Mesodermal cell (in vitro differentiated cells): Measurements from ENCODE around the gene TTC33.

Experiments
- H3K27ac ChIP-seq: 2 replicates; pipeline ENCODE4 v1.7.0; 2013; ENCODE audit warnings: mild to moderate bottlenecking, low read depth, low read length, moderate library complexity; ENCODE audit not compliant: severe bottlenecking
- H3K36me3 ChIP-seq: 2 replicates; pipeline ENCODE4 v1.7.1; 2013; ENCODE audit warnings: mild to moderate bottlenecking, low read length, moderate library complexity; ENCODE audit not compliant: control insufficient read depth, insufficient read depth
- H3K4me1 ChIP-seq: one replicate; pipeline ENCODE4 v1.7.1; 2013; ENCODE audit warnings: mild to moderate bottlenecking, low read length; ENCODE audit not compliant: insufficient read depth, control insufficient read depth, poor library complexity, severe bottlenecking
- H3K4me3 ChIP-seq: 2 replicates; pipeline ENCODE4 v1.7.0; 2013; ENCODE audit warnings: low read length, control low read depth, mild to moderate bottlenecking; ENCODE audit not compliant: insufficient read depth, poor library complexity, severe bottlenecking; ENCODE audit errors: extremely low read depth
- H3K9me3 ChIP-seq: 2 replicates; pipeline ENCODE4 v1.7.1; 2013; ENCODE audit warnings: mild to moderate bottlenecking, low read length, moderate library complexity; ENCODE audit not compliant: control insufficient read depth
- WGBS, 2 experiments: methylation state at CpG; one replicate each; pipeline ENCODE4 v1.1.5; 2013; ENCODE audit warnings: missing lambda C conversion rate in 2 of 2; ENCODE audit not compliant: insufficient coverage in 2 of 2; 5-methylcytosine and 5-hydroxymethylcytosine counted together

TTC33 gene

DNA sequence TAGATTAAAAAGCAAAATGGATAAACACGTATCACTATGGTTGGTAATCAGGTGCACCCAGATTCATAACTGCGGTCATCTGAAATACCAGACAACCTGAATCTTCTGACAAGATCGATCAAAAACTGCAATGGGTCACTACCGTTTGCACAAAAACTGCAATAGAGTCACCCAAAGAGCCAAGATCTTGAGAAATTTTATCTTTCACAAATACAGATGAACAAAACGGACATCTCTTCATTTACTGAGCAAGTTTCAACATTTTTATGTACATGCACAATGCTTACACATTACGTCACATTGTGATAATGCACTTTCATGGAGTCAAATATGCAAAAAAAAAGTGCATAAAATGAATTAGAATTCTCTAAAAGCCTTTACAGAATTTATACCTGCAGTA is 23.8 kb upstream of the TTC33 start:
- 91 to 100% methylated on average over 5 of the region's 6 CpGs for WGBS, 2 experiments
- Histone ChIP-seq H3K4me3 (no peak overlapping the region), H3K36me3 (peaks cover 26% of the 10 kb centered on the region), H3K27ac (no peak overlapping the region), H3K9me3 (no peaks in the 10 kb centered on the region), H3K4me1 (no peaks in the 10 kb centered on the region)

DNA sequence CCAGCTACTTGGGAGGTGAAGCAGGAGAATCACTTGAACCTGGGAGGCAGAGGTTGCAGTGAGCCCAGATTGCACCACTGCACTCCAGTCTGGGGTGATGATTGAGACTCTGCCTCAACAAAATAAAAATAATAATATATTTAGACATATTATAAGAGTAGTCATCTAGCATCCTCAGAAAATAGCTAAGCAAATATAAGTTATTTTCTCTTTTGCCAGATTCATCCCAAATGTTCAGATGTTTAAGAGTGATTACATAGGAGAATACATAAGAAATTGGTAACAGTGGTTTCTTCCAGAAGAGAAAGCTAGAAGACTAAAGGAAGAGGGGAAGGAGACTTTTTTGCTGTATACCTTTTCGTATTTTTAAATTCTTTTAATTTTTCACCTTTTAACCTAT is 22.4 kb upstream of the TTC33 start:
- Histone ChIP-seq H3K36me3 (peaks cover 34% of the 10 kb centered on the region), H3K9me3 (no peaks in the 10 kb centered on the region), H3K27ac (no peak overlapping the region), H3K4me1 (no peaks in the 10 kb centered on the region), H3K4me3 (no peak overlapping the region)
- no CpG with 5 or more reads among the region's 1 CpG for WGBS, 2 experiments

DNA sequence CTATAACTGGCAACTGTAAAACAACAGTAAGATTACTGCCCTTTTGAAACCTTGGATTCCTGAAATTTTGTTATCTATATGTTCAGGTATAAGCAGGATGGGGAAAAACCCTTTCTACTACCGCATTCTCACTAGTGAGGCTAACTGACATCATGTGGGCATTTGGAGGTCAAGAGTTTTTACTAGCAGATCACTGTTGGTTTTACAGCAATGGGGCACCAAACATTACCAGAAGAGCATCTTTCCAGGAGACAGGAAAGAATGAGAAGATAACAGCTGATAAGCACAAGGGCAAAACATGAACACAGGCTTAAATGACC is 20.9 kb upstream of the TTC33 start:
- WGBS, 2 experiments = no CpG with 5 or more reads among the region's 1 CpG
- Histone ChIP-seq H3K4me1 (no peaks in the 10 kb centered on the region), H3K27ac (no peak overlapping the region), H3K4me3 (no peak overlapping the region), H3K36me3 (peaks cover 42% of the 10 kb centered on the region), H3K9me3 (no peaks in the 10 kb centered on the region)

DNA sequence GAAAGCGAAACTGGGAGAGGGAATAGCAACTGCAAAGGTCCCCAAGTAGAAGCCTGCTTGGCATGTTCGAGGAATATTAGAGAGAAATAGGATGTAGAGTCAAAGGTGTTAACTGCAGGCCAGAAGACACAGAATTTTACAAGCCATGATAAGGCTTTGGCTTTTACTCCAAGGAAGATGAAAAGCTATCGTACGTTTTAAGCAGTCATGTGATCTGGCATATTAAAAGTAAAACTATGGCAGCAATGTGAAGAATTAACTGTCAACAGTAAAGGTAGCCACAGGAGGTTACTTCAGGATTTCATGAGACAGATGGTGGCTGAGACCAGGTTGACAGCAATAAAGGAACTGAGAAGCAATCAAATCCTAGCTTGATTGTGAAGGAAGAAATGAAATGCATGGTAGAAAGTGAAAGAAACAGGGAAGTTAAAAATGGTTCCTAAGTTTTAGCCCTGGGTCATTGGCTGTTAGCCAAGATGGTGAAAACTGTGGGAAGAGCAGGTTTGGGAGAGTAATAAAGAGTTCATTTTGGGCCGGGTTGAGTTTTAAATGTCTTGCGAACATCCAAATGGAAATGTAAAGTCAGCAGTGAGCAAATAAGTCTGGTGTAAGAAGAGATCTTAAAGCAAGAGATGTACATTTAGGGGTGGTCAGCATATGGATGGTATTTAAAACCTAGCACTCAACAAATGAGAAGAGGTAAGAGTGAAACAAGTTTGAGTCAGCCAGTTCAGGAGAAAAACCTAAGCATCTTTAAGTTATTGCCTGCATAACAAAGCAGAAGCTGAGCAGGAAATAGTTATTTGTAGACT is 20.3 kb upstream of the TTC33 start:
- peaks cover 48% of the 10 kb centered on the region for H3K36me3 ChIP-seq
- H3K27ac ChIP-seq = no peak overlapping the region
- no peaks in the 10 kb centered on the region for H3K4me1 ChIP-seq
- H3K9me3 ChIP-seq = no peaks in the 10 kb centered on the region
- WGBS, 2 experiments = 90 to 96% methylated on average over 6 of the region's 6 CpGs
- no peak overlapping the region for H3K4me3 ChIP-seq

DNA sequence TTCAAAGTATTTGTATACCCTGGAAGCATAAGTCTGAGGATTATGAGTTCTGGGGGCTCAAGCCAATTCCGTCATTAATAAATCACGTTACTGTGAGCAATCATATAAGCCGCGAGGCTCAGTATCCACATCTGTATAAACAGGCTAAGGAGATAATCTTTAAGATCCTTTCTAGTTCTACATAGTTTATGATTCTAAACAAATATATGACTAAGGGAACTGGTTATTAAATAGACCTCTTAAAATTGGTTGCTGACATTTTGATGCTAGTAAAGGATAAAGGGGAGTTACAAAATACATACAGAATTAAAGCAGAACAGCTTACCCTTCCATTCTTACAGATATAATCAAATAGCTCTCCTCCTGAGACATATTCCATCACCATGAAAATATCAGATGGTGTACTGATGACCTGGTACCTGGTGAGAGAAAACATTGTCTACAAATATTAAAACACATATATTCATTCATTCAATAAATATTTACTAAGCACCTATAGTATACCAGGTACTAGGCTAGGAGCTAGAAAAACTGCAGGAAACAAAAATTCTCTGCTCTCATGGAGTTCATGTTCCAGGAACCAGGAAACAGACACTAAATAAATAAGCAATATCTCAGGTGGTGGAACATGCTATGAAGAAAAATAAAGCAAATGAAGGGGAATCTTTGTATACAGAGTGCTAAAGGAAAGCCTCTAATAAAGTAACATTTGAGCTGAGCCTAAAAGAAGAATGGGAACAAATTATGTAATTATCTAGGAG is 19.5 kb upstream of the TTC33 start:
- Histone ChIP-seq H3K36me3 (peaks cover 51% of the 10 kb centered on the region), H3K4me3 (no peak overlapping the region), H3K9me3 (no peaks in the 10 kb centered on the region), H3K4me1 (no peaks in the 10 kb centered on the region), H3K27ac (no peak overlapping the region)
- WGBS, 2 experiments = 85% methylated on average over 2 of the region's 4 CpGs; no CpG with 5 or more reads in 1 of the 2 experiments

DNA sequence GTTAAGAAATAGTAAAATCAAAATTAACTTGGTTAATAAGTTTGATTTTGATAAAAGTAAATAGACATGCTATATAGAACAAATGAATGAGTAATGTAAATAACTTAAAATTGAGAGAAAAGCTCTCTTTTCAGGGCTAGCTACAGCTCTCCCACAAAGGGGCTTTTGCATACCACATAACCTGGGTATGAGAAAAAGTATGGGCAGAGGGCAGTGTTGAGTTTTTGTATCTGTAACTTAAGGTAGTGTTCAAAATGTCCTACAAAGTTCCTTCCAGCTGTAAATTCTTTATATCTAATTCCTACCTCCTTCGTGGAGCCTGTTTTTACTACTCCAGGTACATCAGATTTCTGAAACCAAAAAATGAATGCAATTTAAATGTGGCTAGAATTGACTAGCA is 18.9 kb upstream of the TTC33 start:
- peaks cover 54% of the 10 kb centered on the region for H3K36me3 ChIP-seq
- no peaks in the 10 kb centered on the region for H3K4me1 ChIP-seq
- no peak overlapping the region for H3K4me3 ChIP-seq
- H3K27ac ChIP-seq = no peak overlapping the region
- H3K9me3 ChIP-seq = no peaks in the 10 kb centered on the region
- no CpG with 5 or more reads among the region's 1 CpG for WGBS, 2 experiments

DNA sequence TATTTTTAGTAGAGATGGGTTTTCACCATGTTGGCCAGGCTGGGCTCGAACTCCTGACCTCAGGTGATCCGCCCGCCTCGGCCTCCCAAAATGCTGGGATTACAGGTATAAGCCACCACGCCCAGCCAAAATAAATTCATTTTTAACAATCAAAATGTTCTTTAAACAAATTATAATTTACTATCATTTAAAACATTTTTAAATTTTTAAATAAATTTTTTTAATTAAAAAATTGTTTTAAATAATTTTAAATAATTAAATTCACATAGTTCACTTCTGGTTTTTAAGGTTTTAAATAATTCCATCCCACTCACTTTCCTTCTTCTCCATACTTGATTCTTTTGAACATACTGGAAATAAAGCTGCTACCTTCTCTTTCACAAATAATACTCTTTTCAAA is 15.0 kb upstream of the TTC33 start:
- no peaks in the 10 kb centered on the region for H3K9me3 ChIP-seq
- peaks cover 62% of the 10 kb centered on the region for H3K36me3 ChIP-seq
- H3K4me1 ChIP-seq = no peaks in the 10 kb centered on the region
- H3K27ac ChIP-seq = no peak overlapping the region
- WGBS, 2 experiments = 77% methylated on average over 4 of the region's 5 CpGs; no CpG with 5 or more reads in 1 of the 2 experiments
- no peak overlapping the region for H3K4me3 ChIP-seq

DNA sequence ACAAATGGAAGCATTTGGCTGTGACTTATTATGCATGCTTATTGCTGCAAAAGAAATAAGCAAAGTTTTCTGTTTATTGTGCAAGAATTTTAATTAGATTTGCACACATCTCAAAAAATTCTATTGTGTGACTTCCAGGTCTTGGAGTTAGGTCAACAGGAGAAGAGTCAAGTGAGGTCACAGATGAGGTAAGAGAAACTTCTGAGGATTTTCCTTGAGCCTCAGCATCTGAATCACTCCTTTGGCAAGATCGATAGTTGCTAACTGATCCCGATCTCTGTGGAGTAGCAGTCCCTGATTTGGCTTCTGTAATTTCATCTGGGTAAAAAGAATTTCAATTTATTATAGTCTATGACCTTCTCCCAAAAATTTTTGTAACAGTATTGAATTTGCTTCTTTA is 6.9 kb upstream of the TTC33 start:
- H3K27ac ChIP-seq = no peak overlapping the region
- no CpG with 5 or more reads among the region's 2 CpGs for WGBS, 2 experiments
- peaks cover 54% of the 10 kb centered on the region for H3K36me3 ChIP-seq

DNA sequence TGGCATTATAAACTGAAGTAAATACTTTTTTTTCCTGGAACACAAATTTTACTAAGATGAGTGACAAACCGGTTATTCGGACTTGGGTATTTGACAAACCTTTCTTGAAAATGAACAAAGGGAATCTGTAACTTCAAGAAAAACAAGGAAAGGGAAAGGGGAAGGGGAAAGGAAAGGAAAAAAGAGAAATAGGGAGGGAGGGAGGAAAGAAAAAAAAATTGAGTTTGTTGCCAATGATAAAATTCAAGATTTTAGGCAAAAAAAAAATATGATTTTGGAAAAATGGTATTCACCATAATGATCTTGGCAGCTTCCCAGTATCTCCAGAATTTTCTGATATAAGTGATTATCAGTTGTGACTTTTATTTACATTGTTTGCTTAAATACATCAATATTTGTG is 1.6 kb upstream of the TTC33 start:
- H3K4me1 ChIP-seq = no peaks in the 10 kb centered on the region
- no peaks in the 10 kb centered on the region for H3K9me3 ChIP-seq
- H3K4me3 ChIP-seq = no peak overlapping the region
- WGBS, 2 experiments = 100% methylated on average over 2 of the region's 2 CpGs; no CpG with 5 or more reads in 1 of the 2 experiments
- H3K36me3 ChIP-seq = peaks cover 24% of the 10 kb centered on the region
- no peak overlapping the region for H3K27ac ChIP-seq

More for the DNA sequence above, 6.9 kb upstream of the TTC33 start:
- Histone ChIP-seq H3K4me1 (no peaks in the 10 kb centered on the region), H3K4me3 (no peak overlapping the region), H3K9me3 (no peaks in the 10 kb centered on the region)

DNA sequence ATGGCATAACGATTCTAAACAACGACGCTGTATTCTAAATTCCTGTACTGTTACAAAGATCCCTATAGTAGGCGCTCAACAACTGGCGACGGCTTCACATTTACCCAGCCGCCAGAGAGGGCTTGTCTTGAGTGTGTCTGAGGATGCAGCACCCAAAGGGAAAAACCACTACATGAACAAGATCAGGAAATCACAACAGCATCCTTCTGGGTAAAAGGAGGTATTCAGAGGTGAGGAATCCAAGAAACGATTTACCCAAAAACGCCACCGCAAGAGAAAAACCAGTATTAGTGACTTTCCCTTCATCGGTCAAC is 711 bp downstream of the TTC33 start:
- Histone ChIP-seq H3K4me1 (no peaks in the 10 kb centered on the region), H3K4me3 (peak overlapping the region; percentile 93), H3K36me3 (peaks cover 38% of the 10 kb centered on the region), H3K27ac (peak overlapping the region; percentile 96), H3K9me3 (peaks cover 8% of the 10 kb centered on the region)
- WGBS, 2 experiments = 0% methylated on average over 2 to 3 of the region's 11 CpGs
